HCT116 (cell line): ENCODE measurements around the gene SPARC. TPM values are rescaled to one million over a fixed set of nuclear protein-coding genes. Genes with fewer than 3 reads are reported as not detected.
"Not testable (repeated sequence)": the region's sequence is repeated elsewhere in the genome, so short reads cannot be mapped to it uniquely, and the experiment has no call there.

Experiments used
- ATAC-seq: fragments of 200-7000 bp; cut with Tn5 transposase; 2 replicates; pipeline ENCODE4 v1.9.1; 2020; ENCODE audit warnings: mild to moderate bottlenecking, moderate library complexity
- BruUV-seq: library from RNA; stranded (reverse); fragments of 400-500 nt; replicated peaks from 2 replicates; lab custom pipeline; 2021; lab: Mats Ljungman, UMichigan
- CTCF ChIA-PET: fragments of 300-600 bp; sonication (Branson Sonifier 250); formaldehyde crosslinking; loops from one replicate; lab custom pipeline; 2021; ENCODE audit warnings: antibody characterized with exemption; lab: Charles Lee
- POLR2A ChIA-PET: fragments of 300-600, 350-600 bp; sonication (Branson Sonifier 250); formaldehyde crosslinking; loops from one replicate; lab custom pipeline; 2021; ENCODE audit warnings: antibody characterized with exemption; lab: Charles Lee
- RAD21 ChIA-PET, 2 experiments: fragments of 300-600 bp; sonication (Branson Sonifier 250); formaldehyde crosslinking; loops; one replicate each; lab custom pipeline; 2023; ENCODE audit warnings: low total read pairs in 2 of 2; ENCODE audit not compliant: uncharacterized antibody in 2 of 2, unreplicated experiment in 2 of 2, low non-redundant PET in 1 of 2; lab: Charles Lee
- DNase-seq: peaks from one replicate; pipeline ENCODE4 v3.0.0-alpha.2; 2010; ENCODE audit warnings: low read depth, low spot score
- H2AFZ ChIP-seq: fragments of 200-600 bp; shearing (Covaris generic), sonication (generic); 2 replicates; pipeline ENCODE4 v1.6.1; 2017; ENCODE audit warnings: low read depth, mixed run types, mixed read lengths, antibody characterized with exemption, low read length; ENCODE audit not compliant: poor library complexity, severe bottlenecking
- H3K27ac ChIP-seq: 2 replicates; pipeline ENCODE4 v1.5.1; 2012; ENCODE audit warnings: low read depth, low read length
- H3K27me3 ChIP-seq: fragments of 200-600 bp; sonication (generic); 2 replicates; pipeline ENCODE4 v1.6.1; 2016; ENCODE audit warnings: mixed run types, low read length, mixed read lengths; ENCODE audit not compliant: insufficient read depth
- H3K36me3 ChIP-seq, 2 experiments: fragments of 200-500 bp in 1 of 2; fragments of 200-600 bp in 1 of 2; sonication (Bioruptor generic) in 1 of 2; sonication (generic) in 1 of 2; 2 replicates each; pipeline versions ENCODE4 v1.5.1 to v1.6.1; 2014 to 2016; ENCODE audit warnings: low read length in 2 of 2, inconsistent platforms in 1 of 2, mixed read lengths in 1 of 2, mixed run types in 1 of 2; ENCODE audit not compliant: insufficient read depth in 2 of 2, control insufficient read depth in 1 of 2
- H3K4me1 ChIP-seq, 2 experiments: fragments of 200-600 bp in 1 of 2; sonication (generic) in 1 of 2; 2 replicates each; pipeline versions ENCODE4 v1.5.1 to v1.6.1; 2012 to 2017; ENCODE audit warnings: low read length in 2 of 2, inconsistent platforms in 1 of 2, mild to moderate bottlenecking in 1 of 2, mixed read lengths in 1 of 2, mixed run types in 1 of 2, moderate library complexity in 1 of 2; ENCODE audit not compliant: insufficient read depth in 2 of 2, control insufficient read depth in 1 of 2
- H3K4me2 ChIP-seq: fragments of 200-600 bp; sonication (generic); 2 replicates; pipeline ENCODE4 v1.6.1; 2017; ENCODE audit warnings: mixed run types, low read length, mixed read lengths
- H3K4me3 ChIP-seq, 2 experiments: fragments of 200-600 bp in 1 of 2; sonication (generic) in 1 of 2; replicated peaks in 1 of 2; 2 replicates each; pipeline ENCODE4 v1.5.1; 2011 to 2016; ENCODE audit warnings: low read length in 2 of 2, control low read depth in 1 of 2, low read depth in 1 of 2, mild to moderate bottlenecking in 1 of 2, mixed read lengths in 1 of 2, mixed run types in 1 of 2
- H3K79me2 ChIP-seq: fragments of 200-600 bp; sonication (generic); 2 replicates; pipeline ENCODE4 v1.6.1; 2017; ENCODE audit warnings: mild to moderate bottlenecking, mixed run types, low read length, moderate library complexity, mixed read lengths; ENCODE audit not compliant: insufficient read depth
- H3K9ac ChIP-seq: fragments of 200-600 bp; sonication (generic); 2 replicates; pipeline ENCODE4 v1.6.1; 2016; ENCODE audit warnings: low read length, mixed read lengths
- H3K9me2 ChIP-seq: fragments of 200-600 bp; sonication (generic), shearing (Covaris generic); 2 replicates; pipeline ENCODE4 v1.6.1; 2017; ENCODE audit warnings: mixed run types, mild to moderate bottlenecking, moderate library complexity; ENCODE audit not compliant: insufficient read depth
- H3K9me3 ChIP-seq, 2 experiments: fragments of 200-500 bp in 1 of 2; fragments of 200-600 bp in 1 of 2; sonication (Bioruptor generic) in 1 of 2; sonication (generic) in 1 of 2; 2 replicates each; pipeline ENCODE4 v1.6.1; 2014 to 2017; ENCODE audit warnings: low read length in 2 of 2, mixed read lengths in 2 of 2, inconsistent platforms in 1 of 2, low read depth in 1 of 2, mild to moderate bottlenecking in 1 of 2, mixed run types in 1 of 2, moderate library complexity in 1 of 2; ENCODE audit not compliant: control insufficient read depth in 1 of 2, insufficient read depth in 1 of 2
- H4K20me1 ChIP-seq: fragments of 200-600 bp; sonication (generic), shearing (Covaris generic); 2 replicates; pipeline ENCODE4 v1.6.1; 2017; ENCODE audit warnings: mixed run types, mild to moderate bottlenecking, moderate library complexity; ENCODE audit not compliant: insufficient read depth
- CEBPB ChIP-seq: IDR thresholded peaks from 2 replicates; pipeline ENCODE4 v1.6.1; 2012; ENCODE audit warnings: low read depth
- ELF1 ChIP-seq: IDR thresholded peaks from 2 replicates; pipeline ENCODE4 v1.6.1; 2012; ENCODE audit warnings: low read depth, borderline replicate concordance
- EZH2phosphoT487 ChIP-seq: fragments of 200-600 bp; IDR thresholded peaks from 2 replicates; pipeline ENCODE4 v1.6.1; 2018; ENCODE audit warnings: antibody characterized with exemption, borderline replicate concordance
- FOSL1 ChIP-seq: IDR thresholded peaks from 2 replicates; pipeline ENCODE4 v1.6.1; 2012; ENCODE audit warnings: low read depth
- RAD21 ChIP-seq: IDR thresholded peaks from 2 replicates; pipeline ENCODE4 v1.6.1; 2012; ENCODE audit warnings: low read depth, mild to moderate bottlenecking
- SIN3A ChIP-seq: IDR thresholded peaks from 2 replicates; pipeline ENCODE4 v1.6.1; 2012; ENCODE audit warnings: low read depth
- SP1 ChIP-seq: IDR thresholded peaks from 2 replicates; pipeline ENCODE4 v1.6.1; 2012; ENCODE audit warnings: low read depth
- intact Hi-C: fragments of 100-400 bp; cut with micrococcal nuclease; formaldehyde crosslinking; loops from 2 replicates; pipeline ENCODE4 v1.10.0; 2022
- total RNA-seq: library from RNA; stranded (reverse); gene quantifications from one replicate; pipeline ENCODE4 v1.2.1, GENCODE V29; 2021; ENCODE audit not compliant: unreplicated experiment

The SPARC gene
- total RNA-seq, 1 experiment from 2014 or later = 3.0 TPM

DNA sequence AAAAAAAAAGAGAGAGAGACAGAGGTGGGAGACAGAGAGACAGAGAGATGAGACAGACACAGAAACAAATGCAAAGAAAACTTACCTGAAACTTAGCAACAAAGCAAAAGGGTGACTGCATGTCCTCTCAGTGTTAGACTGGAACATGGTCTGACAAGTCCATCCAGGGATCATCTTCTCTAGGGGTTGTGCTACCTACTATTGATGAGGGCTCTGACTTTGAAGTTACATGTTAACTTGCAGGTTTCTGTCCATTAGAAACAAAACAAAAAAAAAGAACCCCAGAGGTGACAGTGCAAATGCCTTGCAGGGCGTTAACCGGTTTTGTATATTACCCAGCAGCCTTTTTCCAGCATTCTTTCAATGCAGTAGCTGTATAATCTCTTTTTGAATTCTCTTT lies 13.6 kb upstream of the SPARC start:
- H3K27ac ChIP-seq = no peak overlapping the region
- no peak for ATAC-seq
- H2AFZ ChIP-seq = no peak overlapping the region
- POLR2A ChIA-PET = no interaction called here
- intact Hi-C loops = no loop called here
- no peak for DNase-seq
- no peaks in the 10 kb centered on the region for H3K79me2 ChIP-seq
- no peaks in the 10 kb centered on the region for H3K9me3 ChIP-seq
- no peaks in the 10 kb centered on the region for H3K36me3 ChIP-seq
- TF ChIP-seq RAD21 (no peak), FOSL1 (no peak), SP1 (no peak), EZH2phosphoT487 (no peak), ELF1 (no peak), CEBPB (no peak), SIN3A (no peak)
- H3K4me2 ChIP-seq = no peak overlapping the region
- H4K20me1 ChIP-seq = no peaks in the 10 kb centered on the region
- H3K9me2 ChIP-seq = no peaks in the 10 kb centered on the region
- no peak overlapping the region for H3K9ac ChIP-seq
- no peaks in the 10 kb centered on the region for H3K27me3 ChIP-seq
- no TSS peak for BruUV-seq
- RAD21 ChIA-PET = no interaction called here
- H3K4me3 ChIP-seq = no peak overlapping the region
- peaks cover 10 to 18% of the 10 kb centered on the region in 2 experiments; a peak in 3 of 4 replicates for H3K4me1 ChIP-seq
- CTCF ChIA-PET = interaction anchor here (0.6 kb wide), 1 partner anchor 179 kb away, joined by 3 read pairs; no protein-coding TSS in a partner anchor

GRCh38 chr5:151699071-151699901 lies 12.6 kb upstream of the SPARC start:
- BruUV-seq = no TSS peak
- no peaks in the 10 kb centered on the region for H3K79me2 ChIP-seq
- DNase-seq = no peak
- peak overlapping the region; percentile 72 for H3K4me2 ChIP-seq
- ChIA-PET RAD21 (no interaction called here), CTCF (interaction anchor here (1.3 kb wide), 1 partner anchor 42 kb away, joined by 3 read pairs; no protein-coding TSS in a partner anchor), POLR2A (no interaction called here)
- peaks cover 10 to 18% of the 10 kb centered on the region in 2 experiments; a peak in 3 of 4 replicates for H3K4me1 ChIP-seq
- peak overlapping the region; percentile 70 for H2AFZ ChIP-seq
- H4K20me1 ChIP-seq = no peaks in the 10 kb centered on the region
- H3K36me3 ChIP-seq = no peaks in the 10 kb centered on the region
- no peak overlapping the region; a peak in 1 of 4 replicates for H3K4me3 ChIP-seq
- intact Hi-C loops = no loop called here
- no peaks in the 10 kb centered on the region for H3K9me3 ChIP-seq
- ATAC-seq = peak; percentile 78
- peak overlapping the region; percentile 1; the same call in 1 of the 2 replicates for H3K27ac ChIP-seq
- no peak for TF ChIP-seq RAD21
- peak; percentile 4; the same call in 1 of the 2 replicates for TF ChIP-seq FOSL1
- H3K9ac ChIP-seq = peak overlapping the region; percentile 11; the same call in 1 of the 2 replicates
- H3K27me3 ChIP-seq = no peaks in the 10 kb centered on the region
- H3K9me2 ChIP-seq = no peaks in the 10 kb centered on the region

GRCh38 chr5:151698081-151698480 lies 11.4 kb upstream of the SPARC start:
- ATAC-seq, CTCF ChIA-PET, H4K20me1 ChIP-seq, H3K9me2 ChIP-seq, BruUV-seq, H3K27me3 ChIP-seq, intact Hi-C loops, H3K4me3 ChIP-seq, H3K36me3 ChIP-seq, H3K79me2 ChIP-seq, DNase-seq, H3K9ac ChIP-seq, H3K9me3 ChIP-seq, POLR2A ChIA-PET, H3K4me2 ChIP-seq, H2AFZ ChIP-seq, H3K27ac ChIP-seq, RAD21 ChIA-PET: not testable (repeated sequence)
- H3K4me1 ChIP-seq = peaks cover 10 to 23% of the 10 kb centered on the region in 2 experiments; a peak in 3 of 4 replicates
